GM12801 (cell line): ENCODE measurements around the gene TMEFF2.

ENCODE experiments used
- TF ChIP-seq, protein P1 (sequence below): IDR thresholded peaks from one replicate; pipeline ENCODE4 v1.5.1; 2011; ENCODE audit warnings: control low read depth; ENCODE audit not compliant: insufficient read length; ENCODE audit errors: extremely low read depth

The TMEFF2 gene

DNA sequence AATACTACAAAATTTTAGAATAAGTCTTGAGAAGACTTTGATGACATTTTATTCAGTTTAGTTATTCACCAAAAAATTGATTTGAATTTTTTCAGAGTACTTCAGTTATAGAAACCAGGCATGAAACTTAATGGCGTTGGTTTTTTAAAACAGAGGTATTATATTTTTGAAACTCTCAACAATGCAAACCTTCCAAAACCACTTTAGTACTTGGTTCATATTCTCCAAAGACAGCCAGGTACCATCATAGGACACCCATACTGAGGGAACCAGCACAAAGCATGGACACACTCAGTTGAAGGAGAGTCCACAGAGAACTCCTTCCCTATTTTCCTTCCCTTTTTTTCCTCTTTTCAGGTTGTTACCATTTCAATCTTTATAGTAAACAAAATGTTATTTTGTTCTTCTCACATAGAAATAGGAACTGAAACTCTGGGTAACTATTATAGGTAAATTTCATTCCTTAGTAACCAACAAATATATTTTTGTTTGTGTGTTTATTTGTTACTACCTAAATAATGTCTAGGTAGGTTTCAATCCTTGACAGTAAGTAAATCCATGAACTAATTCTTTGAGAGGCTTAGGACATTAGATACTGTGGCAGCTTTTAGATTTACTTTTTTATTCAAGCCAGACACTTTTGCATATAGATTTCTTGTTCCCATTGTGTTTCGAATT lies 95.8 kb downstream of the TMEFF2 start:
- TF ChIP-seq, protein P1, sequence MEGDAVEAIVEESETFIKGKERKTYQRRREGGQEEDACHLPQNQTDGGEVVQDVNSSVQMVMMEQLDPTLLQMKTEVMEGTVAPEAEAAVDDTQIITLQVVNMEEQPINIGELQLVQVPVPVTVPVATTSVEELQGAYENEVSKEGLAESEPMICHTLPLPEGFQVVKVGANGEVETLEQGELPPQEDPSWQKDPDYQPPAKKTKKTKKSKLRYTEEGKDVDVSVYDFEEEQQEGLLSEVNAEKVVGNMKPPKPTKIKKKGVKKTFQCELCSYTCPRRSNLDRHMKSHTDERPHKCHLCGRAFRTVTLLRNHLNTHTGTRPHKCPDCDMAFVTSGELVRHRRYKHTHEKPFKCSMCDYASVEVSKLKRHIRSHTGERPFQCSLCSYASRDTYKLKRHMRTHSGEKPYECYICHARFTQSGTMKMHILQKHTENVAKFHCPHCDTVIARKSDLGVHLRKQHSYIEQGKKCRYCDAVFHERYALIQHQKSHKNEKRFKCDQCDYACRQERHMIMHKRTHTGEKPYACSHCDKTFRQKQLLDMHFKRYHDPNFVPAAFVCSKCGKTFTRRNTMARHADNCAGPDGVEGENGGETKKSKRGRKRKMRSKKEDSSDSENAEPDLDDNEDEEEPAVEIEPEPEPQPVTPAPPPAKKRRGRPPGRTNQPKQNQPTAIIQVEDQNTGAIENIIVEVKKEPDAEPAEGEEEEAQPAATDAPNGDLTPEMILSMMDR = no peak

DNA sequence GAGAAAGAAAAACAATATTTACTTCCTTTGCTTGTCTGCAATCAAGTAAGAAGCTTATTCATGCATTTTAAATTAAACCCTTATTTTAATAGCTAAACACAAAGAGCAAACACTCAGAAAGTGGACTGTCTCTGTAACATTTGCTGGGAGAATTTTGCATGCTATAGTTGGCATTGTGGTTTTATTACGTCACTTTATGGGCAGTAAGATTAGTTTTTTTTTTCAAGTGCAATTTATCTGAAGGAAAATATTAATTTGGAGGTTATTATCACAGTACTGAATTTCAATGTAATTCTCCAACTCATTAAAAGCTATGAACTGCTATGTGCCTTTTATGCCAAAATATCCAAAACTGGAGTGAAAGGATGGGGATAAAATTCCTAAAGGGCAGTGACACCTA lies 103.3 kb downstream of the TMEFF2 start:
- TF ChIP-seq, protein P1 = no peak

DNA sequence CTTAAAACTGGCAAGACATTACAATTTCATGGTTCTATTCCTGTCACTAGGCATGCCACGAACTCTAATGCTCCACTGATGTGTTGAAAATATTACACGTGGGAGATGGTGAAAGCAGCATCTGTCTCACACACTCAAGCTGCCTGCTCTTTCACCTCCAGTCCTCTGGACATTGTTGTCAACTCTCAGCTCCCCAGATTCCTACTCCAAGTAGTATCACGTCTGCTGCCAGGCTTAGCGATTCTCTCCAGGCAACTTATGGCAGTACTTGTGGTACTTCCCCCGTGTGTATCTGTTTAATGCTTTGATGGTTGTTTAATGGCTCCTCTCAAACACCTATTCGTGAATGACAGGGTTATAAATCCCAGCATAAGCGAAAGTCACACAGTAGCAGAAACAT lies 103.8 kb downstream of the TMEFF2 start:
- TF ChIP-seq, protein P1 = no peak

DNA sequence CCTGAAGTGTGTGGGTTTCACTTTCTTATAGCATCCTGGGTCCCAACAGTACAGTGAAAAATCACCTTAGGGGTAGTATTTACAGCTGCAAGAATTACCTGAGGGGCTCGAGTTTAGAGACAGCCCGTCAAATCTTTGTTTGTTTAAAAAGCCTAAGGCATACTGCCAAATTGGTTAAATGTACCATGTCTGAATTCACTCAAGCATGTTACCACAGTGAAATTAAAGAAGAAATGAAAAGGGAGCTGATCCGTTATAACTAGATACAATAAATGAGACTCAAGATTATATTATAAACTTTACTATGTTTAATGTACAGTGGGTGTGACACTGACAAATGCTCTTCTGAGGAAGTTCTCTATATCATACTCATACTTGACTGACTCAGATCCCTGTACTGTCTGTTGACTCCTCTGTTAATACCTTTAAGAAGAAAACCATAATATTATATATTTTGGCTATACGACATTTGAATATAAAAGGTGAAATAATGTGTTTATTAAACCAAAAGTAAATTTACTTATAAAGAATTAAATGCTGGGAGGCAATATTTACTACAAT lies 107.3 kb downstream of the TMEFF2 start:
- TF ChIP-seq, protein P1 = no peak

DNA sequence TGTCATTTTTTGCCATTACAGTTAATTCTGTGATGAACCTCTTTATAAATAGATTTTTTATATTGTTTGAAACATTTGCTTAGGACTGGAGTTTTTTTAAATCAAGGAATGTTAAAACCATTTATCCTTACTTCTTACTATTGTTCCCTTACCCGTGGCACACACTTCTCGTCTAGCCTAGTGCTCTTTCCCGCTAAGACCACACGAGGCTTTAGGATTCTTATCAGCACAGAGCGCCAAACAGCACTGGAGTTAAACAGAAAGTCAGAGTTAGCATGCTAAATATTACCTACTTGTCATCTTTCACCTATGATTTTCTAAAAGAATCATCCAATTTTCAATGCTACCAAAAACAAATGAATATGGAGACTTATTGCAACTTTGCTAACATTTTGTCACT lies 112.6 kb downstream of the TMEFF2 start:
- TF ChIP-seq, protein P1 = no peak

DNA sequence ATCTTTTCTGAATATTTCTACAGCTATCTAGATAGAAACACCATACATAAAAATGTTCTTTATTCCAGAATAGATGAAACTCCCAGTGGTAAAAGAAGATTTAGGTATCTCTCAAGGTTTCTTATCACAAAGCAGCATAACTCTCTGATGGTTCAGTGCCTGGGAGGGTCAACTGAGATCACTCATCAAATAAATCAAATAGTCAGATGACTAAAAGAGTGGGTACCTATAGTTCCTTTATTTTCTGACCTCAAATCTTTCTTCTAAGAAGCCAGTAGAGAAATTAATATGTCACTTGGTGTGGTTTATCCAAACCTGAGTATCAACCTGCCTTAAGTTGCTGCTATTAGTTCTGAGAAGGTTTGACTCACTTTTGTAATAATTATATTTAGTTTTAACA lies 120.9 kb downstream of the TMEFF2 start:
- TF ChIP-seq, protein P1 = no peak

DNA sequence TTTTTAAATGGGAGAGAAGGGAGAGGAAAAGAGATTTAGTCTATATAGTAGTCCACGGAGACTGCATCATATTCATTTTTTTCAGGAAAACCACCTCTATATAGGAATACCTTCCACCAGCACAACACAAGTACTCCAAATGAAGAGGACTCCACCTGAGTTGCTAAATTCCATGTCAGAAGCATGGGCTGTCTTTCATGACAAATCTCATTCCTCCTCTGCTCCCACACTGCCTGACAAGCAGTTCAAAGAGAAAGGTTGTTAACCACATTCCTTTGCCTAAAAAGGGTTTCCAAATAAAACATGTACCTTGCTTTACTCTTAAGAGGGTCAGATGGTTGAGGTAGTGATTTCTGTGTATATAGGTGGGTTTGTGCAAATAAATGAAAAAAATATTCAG lies 122.0 kb downstream of the TMEFF2 start:
- TF ChIP-seq, protein P1 = no peak

DNA sequence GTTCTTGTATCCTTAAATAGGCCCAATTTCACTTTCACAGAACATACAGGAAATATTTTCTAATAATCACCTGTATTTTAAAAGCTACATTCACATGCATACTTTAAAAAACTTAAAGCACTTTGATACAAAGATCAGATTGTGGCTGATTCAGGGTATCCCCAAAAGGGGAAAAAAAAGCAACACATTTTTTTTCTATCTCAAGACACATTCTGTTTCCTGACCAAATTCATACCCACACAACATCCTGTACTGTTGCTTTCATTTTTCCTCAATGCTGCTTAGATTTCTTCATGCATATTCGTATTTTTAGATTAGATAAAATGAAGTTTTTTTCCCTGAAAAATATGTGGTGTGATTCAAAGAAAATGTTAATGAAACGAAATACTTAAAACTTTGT lies 122.5 kb downstream of the TMEFF2 start:
- TF ChIP-seq, protein P1 = no peak
